GM10847 (cell line): Measurements from ENCODE around the gene SLC22A16.

Experiments
- POLR2A ChIP-seq: IDR thresholded peaks from 2 replicates; pipeline ENCODE4 v1.6.1; 2011; ENCODE audit not compliant: insufficient read length; ENCODE audit errors: extremely low read depth

SLC22A16 gene

GRCh38 chr6:110421749-110422443 is 54.5 kb downstream of the SLC22A16 start:
- no peak for TF ChIP-seq POLR2A

GRCh38 chr6:110419028-110419739 is 57.2 kb downstream of the SLC22A16 start:
- no peak for TF ChIP-seq POLR2A

GRCh38 chr6:110418594-110418993 is 57.8 kb downstream of the SLC22A16 start:
- TF ChIP-seq POLR2A, result no peak

DNA sequence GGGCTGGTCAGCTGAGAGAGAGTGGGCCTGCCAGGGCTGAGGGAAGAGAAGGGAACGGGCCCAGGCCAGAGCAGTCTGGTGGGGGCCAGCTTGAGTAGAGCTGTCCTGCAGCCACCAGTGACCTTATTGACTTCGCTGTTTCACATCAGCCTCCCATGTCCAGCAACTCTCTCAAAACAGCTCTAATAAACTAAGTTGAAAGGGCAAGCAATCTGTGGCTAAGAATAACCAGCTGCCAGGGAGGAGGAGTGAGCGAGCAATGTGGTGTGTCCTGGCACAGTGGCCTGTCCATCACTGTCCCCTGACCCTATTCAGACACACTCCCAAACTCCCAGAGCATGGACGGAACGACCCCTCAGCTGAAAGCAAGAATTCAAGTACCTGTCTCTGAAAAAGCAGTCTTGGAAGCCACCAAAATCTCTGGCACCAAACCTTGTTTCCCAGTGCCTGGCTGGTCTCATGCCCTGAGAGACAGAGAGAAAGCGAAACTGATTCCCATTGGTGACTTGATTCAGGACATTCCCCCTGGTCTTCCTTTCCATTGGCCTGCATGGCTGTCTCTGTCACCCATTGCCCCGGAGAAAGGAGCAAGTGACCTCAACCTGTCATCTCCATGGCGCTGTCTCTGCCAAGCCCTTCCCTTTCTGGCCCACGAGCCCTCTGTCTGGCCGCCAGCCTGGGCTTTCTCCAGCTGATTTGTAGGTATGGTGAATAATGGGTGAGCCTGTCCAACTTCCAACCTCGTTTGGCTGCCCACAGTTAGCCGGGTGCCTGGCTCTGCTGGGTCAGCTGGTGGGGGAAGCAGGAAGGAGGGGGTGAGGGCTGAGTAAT is 61.1 kb downstream of the SLC22A16 start, which contains the start of gene DDO:
TSS of gene DDO (minus strand) at position 490 of the 831 bp plus-strand sequence. CDS start 2,113 bp downstream, outside the sequence.
- TF ChIP-seq POLR2A, result no peak

DNA sequence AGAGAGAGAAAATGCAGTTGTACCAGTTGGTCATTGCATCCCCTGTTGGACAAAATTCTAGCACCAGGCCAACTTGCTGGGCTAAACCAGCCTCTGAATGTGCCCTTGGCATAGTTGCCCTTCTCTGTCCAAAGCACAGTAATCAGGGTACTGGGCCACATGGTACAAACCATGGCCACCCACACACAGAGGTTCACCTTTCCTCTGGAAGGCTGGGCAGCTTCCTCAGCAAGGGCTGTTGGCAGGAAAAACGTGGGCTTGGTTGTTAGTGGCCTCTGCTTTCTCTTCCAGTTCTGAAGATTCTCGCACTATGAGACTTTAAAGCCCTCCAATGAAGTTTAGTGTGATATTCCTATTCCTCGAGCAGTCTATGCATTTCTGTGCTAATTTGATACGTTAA is 61.7 kb downstream of the SLC22A16 start:
- TF ChIP-seq POLR2A, result no peak

DNA sequence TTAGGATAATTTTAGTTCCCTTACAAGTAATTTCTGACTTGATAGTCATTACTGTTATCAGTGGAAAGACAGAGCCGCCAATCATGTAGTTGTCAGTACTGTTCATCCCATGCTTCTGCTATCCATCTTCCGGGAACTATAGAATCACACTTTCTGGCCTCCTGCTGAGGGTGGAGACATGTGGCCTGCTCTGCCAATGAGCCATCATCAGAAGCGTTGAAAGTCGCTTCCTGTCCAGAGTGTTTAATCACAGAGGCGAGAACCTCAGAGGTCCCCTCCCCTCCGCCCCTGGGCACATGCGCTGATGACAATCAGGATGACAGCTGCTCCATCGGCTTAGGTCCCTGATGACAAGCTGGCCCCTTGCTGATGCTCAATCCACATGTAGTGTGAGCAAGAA is 64.1 kb downstream of the SLC22A16 start:
- no peak for TF ChIP-seq POLR2A

- TF ChIP-seq POLR2A, result no peak
Measured at GRCh38 chr6:110410511-110410910, 65.9 kb downstream of the SLC22A16 start.

DNA sequence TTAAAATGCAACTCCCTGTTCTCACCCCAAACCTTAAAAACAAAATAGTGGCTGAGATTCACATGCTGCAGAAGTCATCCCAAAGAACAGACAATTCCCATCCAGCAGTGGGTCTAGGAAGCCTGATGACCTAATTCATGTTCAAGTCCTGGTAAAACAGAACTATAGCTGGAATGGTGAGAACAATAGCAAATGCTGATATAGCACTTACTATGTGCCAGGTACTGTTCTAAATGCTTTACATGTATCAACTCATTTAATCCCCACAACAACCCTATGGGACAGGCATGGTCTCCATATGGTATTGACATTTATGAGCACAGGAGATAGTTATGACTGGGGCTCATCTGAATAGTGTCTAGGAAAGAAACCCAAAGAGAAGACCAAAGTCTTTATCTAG is 66.6 kb downstream of the SLC22A16 start:
- TF ChIP-seq POLR2A, result no peak

- TF ChIP-seq POLR2A, result no peak
Measured at GRCh38 chr6:110408901-110409300, 67.5 kb downstream of the SLC22A16 start.

GRCh38 chr6:110404607-110405006 is 71.8 kb downstream of the SLC22A16 start:
- no peak for TF ChIP-seq POLR2A

DNA sequence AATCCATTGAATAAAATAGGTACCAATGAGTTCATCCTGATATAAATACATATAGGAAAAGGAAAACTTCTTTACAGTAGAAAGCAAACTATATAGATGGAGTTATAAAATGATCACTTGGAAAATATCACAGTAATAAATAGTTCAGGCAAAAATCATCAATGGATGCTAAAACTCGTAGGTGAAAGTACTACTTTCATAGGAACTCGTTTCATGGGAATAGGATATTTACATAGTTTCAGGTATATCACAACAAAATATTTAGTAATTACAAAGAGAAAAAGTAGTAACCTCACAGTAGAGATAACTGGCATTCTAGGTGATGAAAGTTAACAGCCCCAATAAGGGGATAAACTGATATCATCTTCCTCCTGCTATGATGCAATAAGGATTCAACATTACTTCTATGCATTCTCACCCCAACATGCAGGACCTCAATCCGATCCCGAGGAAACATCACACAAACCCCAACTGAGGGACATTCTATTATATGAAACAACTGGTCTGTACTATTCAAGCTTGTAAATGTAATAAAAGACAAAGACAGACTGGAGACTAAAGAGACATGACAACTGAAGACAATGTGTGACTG is 74.7 kb downstream of the SLC22A16 start:
- TF ChIP-seq POLR2A, result no peak

DNA sequence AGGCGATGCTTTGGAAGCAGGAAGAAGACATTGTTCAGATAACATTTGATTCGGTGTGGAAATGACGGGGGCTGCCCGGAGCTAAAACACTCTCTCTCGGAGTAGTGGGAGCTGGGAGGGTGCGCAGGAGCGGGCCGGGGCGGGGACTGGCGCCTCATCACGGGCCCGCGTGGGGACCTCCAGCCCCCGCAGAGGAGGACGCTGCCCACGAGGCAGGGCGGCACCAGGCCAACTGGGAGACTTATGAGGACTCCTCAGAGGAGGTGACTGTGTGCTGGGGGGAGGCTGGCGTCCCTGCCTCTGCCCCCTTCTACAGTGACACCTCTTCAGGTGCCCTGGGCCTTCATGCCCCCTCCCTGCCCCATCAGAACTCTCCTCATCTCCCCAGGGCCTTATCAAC is 76.2 kb downstream of the SLC22A16 start:
- TF ChIP-seq POLR2A, result no peak

GRCh38 chr6:110399219-110400071 is 77.0 kb downstream of the SLC22A16 start:
- no peak for TF ChIP-seq POLR2A

DNA sequence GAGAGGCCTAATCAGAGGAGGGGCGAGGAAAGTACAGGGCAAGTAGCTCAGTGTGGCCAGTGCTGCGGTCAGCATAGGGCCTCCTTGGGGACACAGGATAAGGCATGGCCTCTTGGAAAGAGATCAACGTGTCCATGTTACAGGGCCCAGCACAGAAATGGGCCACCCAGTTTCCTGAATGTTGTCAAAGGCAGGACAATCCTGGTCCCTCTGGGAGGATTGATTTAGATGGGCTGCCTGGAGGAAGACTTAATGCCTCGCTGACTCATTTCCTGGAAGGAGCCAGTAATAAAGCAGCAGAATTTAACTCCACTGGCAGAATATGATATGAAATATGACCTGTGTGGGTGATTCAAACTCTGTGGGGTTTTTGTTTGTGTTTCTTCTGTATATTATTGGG is 77.6 kb downstream of the SLC22A16 start:
- TF ChIP-seq POLR2A, result no peak

GRCh38 chr6:110395221-110395620 is 81.2 kb downstream of the SLC22A16 start:
- no peak for TF ChIP-seq POLR2A

- TF ChIP-seq POLR2A, result no peak
Measured at GRCh38 chr6:110394409-110394808, 82.0 kb downstream of the SLC22A16 start.
